ENCODE data around the gene GSTT4. TPM values are rescaled to one million over a fixed set of nuclear protein-coding genes. Genes with fewer than 3 reads are reported as not detected.
"Not testable (repeated sequence)": the region's sequence is repeated elsewhere in the genome, so short reads cannot be mapped to it uniquely, and the experiment has no call there.

Gene GSTT4
- total and polyA plus RNA-seq, 4 donors: not detected

DNA sequence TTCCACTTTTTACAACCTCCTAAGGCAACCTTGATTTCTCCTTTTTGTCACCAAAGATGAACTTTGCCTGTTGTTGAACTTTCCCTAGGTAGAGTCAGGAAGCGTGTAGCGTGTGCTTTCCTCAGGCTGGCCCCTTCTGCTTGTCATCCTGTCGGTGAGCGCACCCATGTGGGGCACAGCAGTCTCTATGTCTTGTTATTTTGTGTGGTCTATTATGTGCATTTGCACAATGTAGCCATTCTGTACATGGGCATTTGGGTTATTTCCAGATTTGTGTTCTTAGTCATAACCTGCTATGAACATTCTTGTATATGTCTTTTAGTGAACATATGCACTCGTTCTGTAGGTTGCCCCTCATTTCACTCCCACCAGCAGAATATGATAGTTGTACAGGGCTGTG, 40.8 kb upstream of the GSTT4 start:
- Histone ChIP-seq H3K27ac (ENCODE audit: low read depth in 1 of 2, low read length in 1 of 2) (no peak overlapping the region), H3K27me3 (ENCODE audit: control insufficient read depth in 3 of 3, insufficient read depth in 3 of 3, low read length in 2 of 3) (no peaks in the 10 kb centered on the region), H3K9me3 (ENCODE audit: control insufficient read depth in 4 of 4, insufficient read depth in 3 of 4, low read length in 3 of 4) (no peaks in the 10 kb centered on the region), H3K4me3 (no peak overlapping the region), H3K4me1 (ENCODE audit: control insufficient read depth in 5 of 5, insufficient read depth in 5 of 5, low read length in 5 of 5) (no peaks in the 10 kb centered on the region), H3K9ac (ENCODE audit: insufficient read depth in 1 of 2, low read length in 2 of 2) (no peak overlapping the region), H3K36me3 (ENCODE audit: control insufficient read depth in 4 of 4, insufficient read depth in 4 of 4, low read length in 4 of 4) (peaks cover 2 to 51% (median 34%) of the 10 kb centered on the region in 4 donors)
- no peak for ATAC-seq (ENCODE audit: insufficient read depth, low FRiP score)
- DNase-seq: no peak
- WGBS, 2 donors: 84 to 86% methylated on average over 5 of the region's 5 CpGs
- TF ChIP-seq, protein P1, sequence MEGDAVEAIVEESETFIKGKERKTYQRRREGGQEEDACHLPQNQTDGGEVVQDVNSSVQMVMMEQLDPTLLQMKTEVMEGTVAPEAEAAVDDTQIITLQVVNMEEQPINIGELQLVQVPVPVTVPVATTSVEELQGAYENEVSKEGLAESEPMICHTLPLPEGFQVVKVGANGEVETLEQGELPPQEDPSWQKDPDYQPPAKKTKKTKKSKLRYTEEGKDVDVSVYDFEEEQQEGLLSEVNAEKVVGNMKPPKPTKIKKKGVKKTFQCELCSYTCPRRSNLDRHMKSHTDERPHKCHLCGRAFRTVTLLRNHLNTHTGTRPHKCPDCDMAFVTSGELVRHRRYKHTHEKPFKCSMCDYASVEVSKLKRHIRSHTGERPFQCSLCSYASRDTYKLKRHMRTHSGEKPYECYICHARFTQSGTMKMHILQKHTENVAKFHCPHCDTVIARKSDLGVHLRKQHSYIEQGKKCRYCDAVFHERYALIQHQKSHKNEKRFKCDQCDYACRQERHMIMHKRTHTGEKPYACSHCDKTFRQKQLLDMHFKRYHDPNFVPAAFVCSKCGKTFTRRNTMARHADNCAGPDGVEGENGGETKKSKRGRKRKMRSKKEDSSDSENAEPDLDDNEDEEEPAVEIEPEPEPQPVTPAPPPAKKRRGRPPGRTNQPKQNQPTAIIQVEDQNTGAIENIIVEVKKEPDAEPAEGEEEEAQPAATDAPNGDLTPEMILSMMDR (IDR thresholded peaks at IDR 0.05; ENCODE audit: control extremely low read depth, extremely low read depth): no peak

GRCh38 chr22:24043958-24044357, 38.7 kb upstream of the GSTT4 start:
- no peak for ATAC-seq (ENCODE audit: insufficient read depth, low FRiP score)
- H3K27ac ChIP-seq (ENCODE audit: low read depth in 1 of 2, low read length in 1 of 2): no peak overlapping the region
- 74 to 77% methylated on average over 4 of the region's 4 CpGs for WGBS, 2 donors
- TF ChIP-seq, protein P1 (IDR thresholded peaks at IDR 0.05; ENCODE audit: control extremely low read depth, extremely low read depth): no peak
- H3K27me3 ChIP-seq (ENCODE audit: control insufficient read depth in 3 of 3, insufficient read depth in 3 of 3, low read length in 2 of 3): no peaks in the 10 kb centered on the region
- H3K9ac ChIP-seq (ENCODE audit: insufficient read depth in 1 of 2, low read length in 2 of 2): no peak overlapping the region
- no peaks in the 10 kb centered on the region for H3K9me3 ChIP-seq (ENCODE audit: control insufficient read depth in 4 of 4, insufficient read depth in 3 of 4, low read length in 3 of 4)
- DNase-seq: no peak
- H3K4me3 ChIP-seq: no peak overlapping the region
- no peaks in the 10 kb centered on the region for H3K4me1 ChIP-seq (ENCODE audit: control insufficient read depth in 5 of 5, insufficient read depth in 5 of 5, low read length in 5 of 5)
- peaks cover 6 to 40% (median 29%) of the 10 kb centered on the region in 4 donors for H3K36me3 ChIP-seq (ENCODE audit: control insufficient read depth in 4 of 4, insufficient read depth in 4 of 4, low read length in 4 of 4)

DNA sequence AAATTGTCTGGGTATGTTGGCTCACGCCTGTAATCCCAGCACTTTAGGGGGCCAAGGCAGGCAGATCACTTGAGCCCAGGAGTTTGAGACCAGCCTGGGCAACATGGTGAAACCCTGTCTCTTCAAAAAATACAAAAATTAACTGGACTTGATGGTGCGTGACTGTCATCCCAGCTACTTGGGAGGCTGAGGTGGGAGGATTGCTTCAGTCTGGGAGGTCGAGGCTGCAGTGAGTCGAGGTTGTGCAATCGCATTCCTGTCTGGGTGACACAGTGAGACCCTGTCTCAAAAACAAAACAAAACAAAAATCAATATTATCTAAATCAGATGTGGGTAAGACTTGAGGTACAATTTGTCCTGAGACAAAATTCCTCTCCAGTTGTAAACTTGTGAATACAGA, 38.2 kb upstream of the GSTT4 start:
- not testable (repeated sequence) for H3K4me1 ChIP-seq (ENCODE audit: control insufficient read depth in 5 of 5, insufficient read depth in 5 of 5, low read length in 5 of 5); ATAC-seq (ENCODE audit: insufficient read depth, low FRiP score); H3K27ac ChIP-seq (ENCODE audit: low read depth in 1 of 2, low read length in 1 of 2); H3K9ac ChIP-seq (ENCODE audit: insufficient read depth in 1 of 2, low read length in 2 of 2); H3K27me3 ChIP-seq (ENCODE audit: control insufficient read depth in 3 of 3, insufficient read depth in 3 of 3, low read length in 2 of 3); H3K9me3 ChIP-seq (ENCODE audit: control insufficient read depth in 4 of 4, insufficient read depth in 3 of 4, low read length in 3 of 4); H3K4me3 ChIP-seq; DNase-seq
- H3K36me3 ChIP-seq (ENCODE audit: control insufficient read depth in 4 of 4, insufficient read depth in 4 of 4, low read length in 4 of 4): peaks cover 10 to 41% (median 31%) of the 10 kb centered on the region in 4 donors
- WGBS, 2 donors: 86 to 92% methylated on average over 5 of the region's 5 CpGs

DNA sequence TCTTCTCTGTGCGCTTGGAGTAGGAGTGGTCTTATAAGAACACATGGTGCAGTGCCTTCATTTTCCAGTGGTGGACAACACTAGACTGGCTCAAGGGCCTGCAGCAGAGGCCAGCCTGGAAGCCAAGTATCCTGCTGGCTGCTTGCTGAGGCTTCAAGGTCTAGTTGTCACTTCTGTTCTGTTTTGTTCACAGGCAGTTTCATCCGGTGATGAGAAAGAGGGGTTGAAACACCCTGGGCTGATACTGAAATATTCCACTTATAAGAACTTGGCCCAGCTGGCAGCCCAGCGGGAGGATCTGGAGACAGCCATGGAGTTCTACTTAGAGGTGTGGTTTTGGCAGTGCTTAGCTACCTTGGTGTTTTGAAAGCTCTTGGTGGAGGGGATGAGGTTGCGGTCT, 35.7 kb upstream of the GSTT4 start:
- 86 to 95% methylated on average over 4 of the region's 4 CpGs for WGBS, 2 donors
- DNase-seq (no peak), ATAC-seq (ENCODE audit: insufficient read depth, low FRiP score) (no peak)
- Histone ChIP-seq H3K4me1 (ENCODE audit: control insufficient read depth in 5 of 5, insufficient read depth in 5 of 5, low read length in 5 of 5) (no peaks in the 10 kb centered on the region), H3K36me3 (ENCODE audit: control insufficient read depth in 4 of 4, insufficient read depth in 4 of 4, low read length in 4 of 4) (peaks cover 24 to 50% (median 37%) of the 10 kb centered on the region in 4 donors), H3K9me3 (ENCODE audit: control insufficient read depth in 4 of 4, insufficient read depth in 3 of 4, low read length in 3 of 4) (no peaks in the 10 kb centered on the region), H3K27ac (ENCODE audit: low read depth in 1 of 2, low read length in 1 of 2) (no peak overlapping the region), H3K9ac (ENCODE audit: insufficient read depth in 1 of 2, low read length in 2 of 2) (no peak overlapping the region), H3K4me3 (no peak overlapping the region), H3K27me3 (ENCODE audit: control insufficient read depth in 3 of 3, insufficient read depth in 3 of 3, low read length in 2 of 3) (no peaks in the 10 kb centered on the region)
- TF ChIP-seq, protein P1 (IDR thresholded peaks at IDR 0.05; ENCODE audit: control extremely low read depth, extremely low read depth): no peak

Data from lung (tissue), 12 donors.